Stimulated activated CD8-positive, alpha-beta memory T cell treated with anti-CD3 and anti-CD28 coated beads, Interleukin-4, amount 100 ng/mL, for 1 hour (primary cell): Measurements from ENCODE around the gene RMI2.
A peak's percentile ranks its signal among the peaks of the same experiment; 100 is the strongest.
"Not testable (repeated sequence)": the region's sequence is repeated elsewhere in the genome, so short reads cannot be mapped to it uniquely, and the experiment has no call there.

Experiments
- DNase-seq, 2 donors: peaks; one replicate each; pipeline ENCODE4 v3.0.0-alpha.2; 2020; ENCODE audit warnings: low read depth in 2 of 2, low spot score in 1 of 2

The RMI2 gene

GRCh38 chr16:11345040-11345862 is at the start of gene RMI2:
TSS of gene RMI2 (plus strand) at chr16:11345459. CDS start at chr16:11345472, 13 bp downstream.
- DNase-seq: peak; percentile 79 to 93

GRCh38 chr16:11295672-11296071 is 49.6 kb upstream of the RMI2 start:
- no peak for DNase-seq

DNA sequence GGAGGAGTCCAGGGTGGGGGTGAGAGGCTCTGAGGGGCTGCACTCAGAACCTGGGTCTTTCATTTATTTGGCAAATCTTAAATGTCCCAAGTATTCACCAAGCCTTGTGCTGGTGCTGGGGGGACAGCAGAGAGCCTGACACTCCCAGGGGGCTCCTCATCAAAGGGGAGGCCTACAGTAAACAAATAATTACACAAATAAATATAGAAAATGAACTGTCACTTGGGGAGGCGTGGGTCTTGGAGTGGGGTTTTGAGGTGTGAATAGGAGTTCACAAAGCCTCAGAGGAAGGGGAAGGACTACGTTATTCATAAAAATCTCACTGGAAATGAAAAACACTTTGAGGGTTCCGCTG is 48.9 kb upstream of the RMI2 start:
- no peak for DNase-seq

GRCh38 chr16:11296706-11297491 is 48.4 kb upstream of the RMI2 start:
- no peak for DNase-seq

DNA sequence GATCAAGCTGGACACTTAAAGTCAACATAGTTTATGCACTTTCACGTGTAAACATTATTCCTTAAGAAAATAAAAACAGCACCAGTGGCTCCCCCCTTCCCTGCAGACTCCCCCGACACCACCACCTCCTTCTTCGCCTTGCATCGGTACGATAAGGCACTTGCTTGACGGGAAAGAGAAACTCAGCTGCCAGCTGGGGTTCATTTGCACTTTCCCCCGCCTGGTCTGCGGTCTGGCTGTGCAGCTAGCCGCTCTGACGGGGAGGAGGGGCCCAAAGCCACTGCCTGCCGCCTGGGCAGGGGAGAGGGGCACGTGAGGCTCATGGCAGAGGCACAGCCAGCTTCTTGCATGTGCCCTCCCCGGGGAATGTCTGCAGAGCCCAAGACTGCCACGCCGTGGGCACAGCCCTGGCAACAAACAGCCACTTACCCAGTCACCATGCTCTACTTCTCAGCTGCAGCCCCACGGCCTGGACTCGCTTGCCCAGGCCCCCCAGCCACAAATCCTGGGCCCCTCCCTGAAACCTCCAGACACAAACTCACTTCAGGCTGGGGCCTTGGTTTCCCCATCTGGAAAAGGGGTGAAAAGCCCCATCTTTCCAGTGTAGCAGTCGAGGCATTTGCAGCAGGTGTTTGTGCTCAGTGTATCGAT is 47.6 kb upstream of the RMI2 start:
- peak; percentile 21 to 57 for DNase-seq

- no peak for DNase-seq
Measured at GRCh38 chr16:11298143-11298900, 46.9 kb upstream of the RMI2 start.

- not testable (repeated sequence) for DNase-seq
Measured at GRCh38 chr16:11298950-11299547, 46.2 kb upstream of the RMI2 start.

- no peak for DNase-seq
Measured at GRCh38 chr16:11299865-11300559, 45.2 kb upstream of the RMI2 start.

- no peak for DNase-seq
Measured at GRCh38 chr16:11300560-11300892, 44.7 kb upstream of the RMI2 start.

- DNase-seq: no peak
Measured at GRCh38 chr16:11301645-11302501, 43.4 kb upstream of the RMI2 start.

DNA sequence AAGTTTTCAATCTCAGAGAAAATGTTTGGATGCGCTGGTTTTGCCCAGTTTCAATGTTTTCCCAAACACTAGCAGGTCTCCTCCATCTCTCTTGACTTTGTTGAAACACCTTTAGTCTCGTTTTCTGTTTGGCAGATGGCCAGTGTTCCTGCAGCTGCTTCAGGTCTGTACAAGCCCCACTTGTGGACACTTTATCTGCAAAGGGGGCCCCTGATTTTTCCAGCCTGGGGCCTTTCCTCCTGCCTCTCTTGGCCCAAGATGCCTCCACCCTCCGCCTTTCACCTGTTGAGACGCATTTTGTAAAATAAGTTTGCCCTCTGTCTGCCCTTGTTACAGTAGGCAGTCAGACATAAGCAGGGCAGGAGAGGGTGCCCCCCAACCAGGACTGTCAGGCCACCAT is 42.3 kb upstream of the RMI2 start:
- no peak for DNase-seq

DNA sequence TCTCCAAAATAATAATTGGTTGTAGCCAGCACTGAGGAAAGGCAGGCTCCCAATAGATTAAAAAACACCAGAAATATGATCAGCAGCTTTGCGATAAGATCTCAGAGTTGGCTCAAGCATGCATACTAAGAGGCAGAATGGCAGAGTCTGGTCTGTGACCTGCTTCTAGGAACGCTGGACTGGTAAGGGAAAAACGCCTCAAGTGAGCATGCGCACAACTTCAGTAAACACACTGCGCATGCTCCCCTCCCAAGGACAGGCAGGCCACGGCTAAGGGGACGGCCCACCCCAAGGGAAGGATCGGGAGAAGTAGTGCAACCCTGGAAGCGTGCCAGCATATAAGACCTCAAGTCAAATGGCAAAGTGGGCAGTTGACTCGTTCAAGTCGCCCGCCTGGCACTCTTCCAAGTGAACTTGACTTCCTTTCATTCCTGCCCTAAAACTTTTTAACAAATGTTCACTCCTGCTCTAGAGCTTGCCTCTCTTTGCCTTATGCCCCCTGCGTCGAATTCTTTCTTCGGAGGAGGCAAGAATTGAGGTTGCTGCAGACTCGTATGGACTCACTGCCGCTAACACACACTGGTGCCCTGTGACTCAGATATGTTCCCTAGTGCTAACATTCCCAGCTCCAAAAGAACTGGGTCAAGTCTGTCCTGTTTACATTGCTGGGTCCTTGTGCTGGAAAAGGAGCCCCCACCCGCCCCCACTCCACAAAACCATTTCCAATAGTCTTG is 41.7 kb upstream of the RMI2 start:
- DNase-seq: no peak

DNA sequence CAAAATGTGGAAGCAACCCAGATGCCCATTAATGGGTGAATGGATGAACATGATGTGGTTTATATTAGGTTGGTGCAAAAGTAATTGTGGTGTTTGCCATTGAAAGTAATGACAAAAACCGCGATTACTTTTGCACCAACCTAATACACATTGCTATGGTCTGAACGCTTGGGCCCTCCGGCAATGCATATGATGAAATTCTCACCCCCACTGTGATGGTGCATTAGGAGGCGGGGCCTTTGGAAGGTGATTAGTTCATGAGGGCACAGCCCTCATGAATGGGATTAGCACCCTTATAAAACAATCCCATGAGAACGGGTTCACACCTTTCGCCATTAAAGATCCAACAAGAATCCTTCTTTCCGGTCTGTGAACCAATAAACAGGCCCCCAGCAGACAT is 38.9 kb upstream of the RMI2 start:
- DNase-seq: no peak

- no peak for DNase-seq
Measured at GRCh38 chr16:11306997-11307638, 38.1 kb upstream of the RMI2 start.

GRCh38 chr16:11307639-11308492 is 37.4 kb upstream of the RMI2 start:
- no peak for DNase-seq

DNA sequence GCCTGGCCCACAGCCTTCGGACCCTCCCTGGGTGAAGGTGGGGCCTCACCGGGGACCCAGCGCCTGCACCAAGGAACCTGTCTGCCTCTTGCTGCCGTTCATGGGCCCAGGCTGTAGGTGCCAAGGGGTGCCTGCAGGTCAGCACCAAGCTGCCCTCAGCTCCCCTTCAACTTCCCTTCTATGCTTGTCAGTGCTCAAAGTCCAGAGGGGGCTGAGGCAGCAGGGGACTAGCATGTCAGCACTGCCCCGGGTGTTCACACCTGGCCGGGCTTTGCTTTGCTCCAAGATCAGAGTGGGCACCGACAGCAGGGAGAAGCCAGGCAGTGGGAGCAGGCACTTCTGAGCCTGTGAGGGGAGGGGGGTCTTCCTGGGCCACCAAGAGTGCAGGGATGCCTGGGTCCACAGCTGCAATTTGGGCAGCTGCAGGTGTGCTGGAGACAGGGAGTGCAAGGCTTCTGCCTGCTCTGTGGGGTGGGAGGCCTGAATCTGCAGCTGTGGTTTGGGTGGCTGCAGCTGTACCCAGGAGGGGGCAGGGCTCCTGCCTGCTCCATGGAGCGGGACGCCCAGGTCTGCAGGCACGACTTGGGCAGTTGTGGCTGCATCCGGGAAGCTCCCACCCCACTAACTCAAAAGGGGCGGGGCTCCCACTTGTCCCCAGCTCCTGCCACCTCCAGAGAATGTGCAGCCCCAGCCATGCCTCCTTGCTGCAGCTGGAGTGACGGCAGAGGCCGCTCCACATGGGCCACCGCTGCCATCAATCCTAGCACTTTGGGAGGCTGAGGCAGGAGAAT is 36.6 kb upstream of the RMI2 start:
- DNase-seq: no peak
